Transverse colon (tissue), 4 donors: ENCODE data around the gene MX2. TPM values are rescaled to one million over a fixed set of nuclear protein-coding genes. Genes with fewer than 3 reads are reported as not detected.

ENCODE experiments used
- DNase-seq: peaks from one replicate; pipeline ENCODE4 v3.0.0-alpha.2; 2019
- H3K27ac ChIP-seq, 4 donors: fragments of 200-600 bp; sonication (generic); 2 replicates each; pipeline ENCODE4 v1.5.1; 2016 to 2018; ENCODE audit warnings: inconsistent platforms in 4 of 4
- H3K27me3 ChIP-seq: fragments of 200-600 bp; sonication (generic); 2 replicates; pipeline ENCODE4 v1.5.1; 2017; ENCODE audit warnings: inconsistent platforms
- H3K36me3 ChIP-seq, 4 donors: fragments of 200-600 bp; sonication (generic); 2 replicates each; pipeline ENCODE4 v1.5.1; 2017 to 2019; ENCODE audit warnings: inconsistent platforms in 4 of 4
- H3K4me1 ChIP-seq, 4 donors: fragments of 200-600 bp; sonication (generic); 2 replicates each; pipeline ENCODE4 v1.5.1; 2017 to 2020; ENCODE audit warnings: inconsistent platforms in 4 of 4
- H3K4me3 ChIP-seq, 4 donors: fragments of 200-600 bp; sonication (generic); 1 replicate in 1 of 4; 2 replicates in 3 of 4; pipeline versions ENCODE4 v1.5.1 to v1.6.1; 2017 to 2019; ENCODE audit warnings: inconsistent platforms in 4 of 4
- H3K9me3 ChIP-seq, 2 donors: fragments of 200-600 bp; sonication (generic); 2 replicates each; pipeline ENCODE4 v1.5.1; 2017 to 2019; ENCODE audit warnings: inconsistent platforms in 2 of 2
- CTCF ChIP-seq, 5 experiments: fragments of 200-600 bp in 3 of 5; fragments of 450-650 bp in 2 of 5; sonication (generic) in 3 of 5; IDR thresholded peaks; 1 replicate in 2 of 5; 2 replicates in 3 of 5; pipeline ENCODE4 v1.5.1; 2016 to 2017; ENCODE audit warnings: antibody characterized with exemption in 5 of 5, inconsistent platforms in 3 of 5, mild to moderate bottlenecking in 2 of 5, moderate library complexity in 1 of 5
- EP300 ChIP-seq: sonication (generic); formaldehyde crosslinking; IDR thresholded peaks from one replicate; pipeline ENCODE4 v1.6.1; 2017; ENCODE audit warnings: antibody characterized with exemption, low read depth
- POLR2A ChIP-seq: fragments of 450-650 bp; IDR thresholded peaks from one replicate; pipeline ENCODE4 v1.6.1; 2016; ENCODE audit warnings: antibody characterized with exemption, mild to moderate bottlenecking, moderate library complexity
- POLR2AphosphoS5 ChIP-seq, 3 donors: sonication (generic); formaldehyde crosslinking; IDR thresholded peaks; one replicate each; pipeline ENCODE4 v1.6.1; 2016; ENCODE audit warnings: antibody characterized with exemption in 3 of 3
- WGBS, 2 donors: methylation state at CpG; one replicate each; pipeline ENCODE4 v1.1.5; 2018; ENCODE audit warnings: low coverage in 1 of 2; 5-methylcytosine and 5-hydroxymethylcytosine counted together
- in situ Hi-C, 4 donors: fragments of 200-750 bp; cut with MboI; loops; one replicate each; pipeline versions ENCODE4 v1.15.0 to v1.15.1; 2017; ENCODE audit warnings: low sequenced_read_pairs in 3 of 4, low pct_ligation_motif_present in 1 of 4, low pct_unique_long_range_greater_than_20kb in 1 of 4
- intact Hi-C: fragments of 100-400 bp; cut with DNase I; formaldehyde crosslinking; loops from one replicate; pipeline ENCODE4 v1.15.1; 2023; ENCODE audit warnings: low total_unique reads
- total RNA-seq, 4 donors: library from RNA; depleted of rRNA; stranded (reverse); fragments of >200 nt; gene quantifications; one replicate each; pipeline ENCODE4 v1.1.0, GENCODE V29; 2016

The MX2 gene
- total RNA-seq, 4 donors from 2014 or later, result 3.4 to 16.9 (median 4.1) TPM

GRCh38 chr21:41344146-41344545 lies 17.7 kb upstream of the MX2 start:
- Histone ChIP-seq H3K27ac (no peak overlapping the region), H3K4me1 (no peaks in the 10 kb centered on the region), H3K9me3 (no peaks in the 10 kb centered on the region), H3K4me3 (no peak overlapping the region), H3K36me3 (no peaks in the 10 kb centered on the region), H3K27me3 (peaks cover 3% of the 10 kb centered on the region)
- WGBS, 2 donors, result 74 to 93% methylated on average over 3 to 9 of the region's 9 CpGs
- no peak for DNase-seq
- in situ Hi-C loops, result no loop called here
- intact Hi-C loops, result no loop called here
- no peak for TF ChIP-seq CTCF (IDR thresholded peaks at IDR 0.05)
- no peak for TF ChIP-seq EP300
- no peak for TF ChIP-seq POLR2A
- no peak for TF ChIP-seq POLR2AphosphoS5 (IDR thresholded peaks at IDR 0.05)

GRCh38 chr21:41345356-41345755 lies 16.5 kb upstream of the MX2 start:
- intact Hi-C loops, result no loop called here
- Histone ChIP-seq H3K36me3 (no peaks in the 10 kb centered on the region), H3K4me1 (no peaks in the 10 kb centered on the region), H3K4me3 (no peak overlapping the region), H3K9me3 (no peaks in the 10 kb centered on the region), H3K27ac (no peak overlapping the region), H3K27me3 (peaks cover 3% of the 10 kb centered on the region)
- 93 to 100% methylated on average over 2 to 4 of the region's 4 CpGs for WGBS, 2 donors
- TF ChIP-seq POLR2AphosphoS5 (IDR thresholded peaks at IDR 0.05) (no peak), EP300 (no peak), POLR2A (no peak), CTCF (IDR thresholded peaks at IDR 0.05) (no peak)
- DNase-seq, result no peak
- in situ Hi-C loops, result no loop called here

GRCh38 chr21:41345934-41346685 lies 15.7 kb upstream of the MX2 start:
- in situ Hi-C loops, result no loop called here
- Histone ChIP-seq H3K27me3 (peaks cover 6% of the 10 kb centered on the region), H3K27ac (no peak overlapping the region), H3K9me3 (no peaks in the 10 kb centered on the region), H3K36me3 (no peaks in the 10 kb centered on the region), H3K4me1 (no peaks in the 10 kb centered on the region), H3K4me3 (no peak overlapping the region)
- intact Hi-C loops, result no loop called here
- TF ChIP-seq POLR2A (no peak), EP300 (no peak), CTCF (IDR thresholded peaks at IDR 0.05) (no peak), POLR2AphosphoS5 (IDR thresholded peaks at IDR 0.05) (no peak)
- DNase-seq, result no peak
- 58 to 63% methylated on average over 2 to 13 of the region's 13 CpGs for WGBS, 2 donors

GRCh38 chr21:41346758-41347157 lies 15.1 kb upstream of the MX2 start:
- 85 to 89% methylated on average over 6 to 8 of the region's 8 CpGs for WGBS, 2 donors
- H3K27ac ChIP-seq, result no peak overlapping the region

More at GRCh38 chr21:41346758-41347157, 15.1 kb upstream of the MX2 start:
- Histone ChIP-seq H3K4me3 (no peak overlapping the region), H3K9me3 (no peaks in the 10 kb centered on the region), H3K4me1 (no peaks in the 10 kb centered on the region), H3K27me3 (peaks cover 6% of the 10 kb centered on the region), H3K36me3 (no peaks in the 10 kb centered on the region)
- in situ Hi-C loops, result no loop called here
- no peak for TF ChIP-seq POLR2AphosphoS5 (IDR thresholded peaks at IDR 0.05)
- no peak for TF ChIP-seq EP300
- no peak for TF ChIP-seq CTCF (IDR thresholded peaks at IDR 0.05)
- no peak for TF ChIP-seq POLR2A
- intact Hi-C loops, result no loop called here
- no peak for DNase-seq
